ENCODE measurements around the gene PTBP2. TPM values are rescaled to one million over a fixed set of nuclear protein-coding genes. Genes with fewer than 3 reads are reported as not detected.

PTBP2 gene
- total RNA-seq: 23.7 and 26.1 TPM in 2 replicates
- long read RNA-seq, transcript PTBP2-207 (13 exons, 1,691 nt): major isoform, 7 of 36 reads
- long read RNA-seq, partial matches to known transcripts: 8 of 36 reads
- long read RNA-seq, other reads (novel, unspliced or antisense): 19 of 36 reads

GRCh38 chr1:96721416-96722160 is at the start of gene PTBP2:
TSS of gene PTBP2 (plus strand) at chr1:96721784. CDS start at chr1:96721865, 81 bp downstream.
- Mint-ChIP-seq H3K27me3 (ENCODE audit: unreplicated experiment) (no peaks in the 10 kb centered on the region), H3K36me3 (ENCODE audit: unreplicated experiment) (peaks cover 13% of the 10 kb centered on the region), H3K27ac (ENCODE audit: unreplicated experiment) (peak within 1 kb of the TSS; percentile 93)

GRCh38 chr1:96674915-96675314 is 46.7 kb upstream of the PTBP2 start:
- no peak for DNase-seq (ENCODE audit: extremely low spot score, unreplicated experiment)
- TF ChIP-seq CTCF (IDR thresholded peaks at IDR 0.05): no peak
- Mint-ChIP-seq H3K4me3 (ENCODE audit: unreplicated experiment) (no peak overlapping the region), H3K36me3 (ENCODE audit: unreplicated experiment) (peaks cover 2% of the 10 kb centered on the region), H3K27ac (ENCODE audit: unreplicated experiment) (no peak overlapping the region), H3K4me1 (ENCODE audit: unreplicated experiment) (no peaks in the 10 kb centered on the region), H3K9me3 (ENCODE audit: unreplicated experiment) (peaks cover 19% of the 10 kb centered on the region), H3K27me3 (ENCODE audit: unreplicated experiment) (no peaks in the 10 kb centered on the region)

More at GRCh38 chr1:96721416-96722160, at the start of gene PTBP2:
- H3K9me3 Mint-ChIP-seq (ENCODE audit: unreplicated experiment): no peaks in the 10 kb centered on the region
- H3K4me3 Mint-ChIP-seq (ENCODE audit: unreplicated experiment): peak within 1 kb of the TSS; percentile 94
- peaks cover 29% of the 10 kb centered on the region for H3K4me1 Mint-ChIP-seq (ENCODE audit: unreplicated experiment)
- DNase-seq (ENCODE audit: extremely low spot score, unreplicated experiment): peak; percentile 94
- no peak for TF ChIP-seq CTCF (IDR thresholded peaks at IDR 0.05)

- Mint-ChIP-seq H3K4me1 (ENCODE audit: unreplicated experiment) (no peaks in the 10 kb centered on the region), H3K9me3 (ENCODE audit: unreplicated experiment) (no peaks in the 10 kb centered on the region), H3K27me3 (ENCODE audit: unreplicated experiment) (no peaks in the 10 kb centered on the region), H3K27ac (ENCODE audit: unreplicated experiment) (no peak overlapping the region), H3K4me3 (ENCODE audit: unreplicated experiment) (no peak overlapping the region), H3K36me3 (ENCODE audit: unreplicated experiment) (no peaks in the 10 kb centered on the region)
- no peak for TF ChIP-seq CTCF (IDR thresholded peaks at IDR 0.05)
- peak; percentile 49 for DNase-seq (ENCODE audit: extremely low spot score, unreplicated experiment)
Observed at GRCh38 chr1:96682056-96682455, 39.5 kb upstream of the PTBP2 start.

GRCh38 chr1:96683931-96684330 is 37.7 kb upstream of the PTBP2 start:
- H3K4me1 Mint-ChIP-seq (ENCODE audit: unreplicated experiment): no peaks in the 10 kb centered on the region
- no peak overlapping the region for H3K27ac Mint-ChIP-seq (ENCODE audit: unreplicated experiment)
- no peak for TF ChIP-seq CTCF (IDR thresholded peaks at IDR 0.05)
- no peaks in the 10 kb centered on the region for H3K36me3 Mint-ChIP-seq (ENCODE audit: unreplicated experiment)
- H3K27me3 Mint-ChIP-seq (ENCODE audit: unreplicated experiment): no peaks in the 10 kb centered on the region
- H3K4me3 Mint-ChIP-seq (ENCODE audit: unreplicated experiment): no peak overlapping the region
- no peak for DNase-seq (ENCODE audit: extremely low spot score, unreplicated experiment)
- H3K9me3 Mint-ChIP-seq (ENCODE audit: unreplicated experiment): no peaks in the 10 kb centered on the region

- Mint-ChIP-seq H3K4me3 (ENCODE audit: unreplicated experiment) (no peak overlapping the region), H3K27ac (ENCODE audit: unreplicated experiment) (no peak overlapping the region), H3K27me3 (ENCODE audit: unreplicated experiment) (no peaks in the 10 kb centered on the region), H3K4me1 (ENCODE audit: unreplicated experiment) (no peaks in the 10 kb centered on the region), H3K9me3 (ENCODE audit: unreplicated experiment) (no peaks in the 10 kb centered on the region), H3K36me3 (ENCODE audit: unreplicated experiment) (no peaks in the 10 kb centered on the region)
- TF ChIP-seq CTCF (IDR thresholded peaks at IDR 0.05): no peak
- DNase-seq (ENCODE audit: extremely low spot score, unreplicated experiment): no peak
Observed at GRCh38 chr1:96684744-96685143, 36.8 kb upstream of the PTBP2 start.
